Activated CD4-positive, alpha-beta T cell treated with anti-CD3 and anti-CD28 coated beads, Interleukin-2, amount 10 ng/mL, durations not matched to agents 7 days and 5 days (primary cell): ENCODE results near the gene LDB2. TPM values are rescaled to one million over a fixed set of nuclear protein-coding genes. Genes with fewer than 3 reads are reported as not detected.

Experiments
- CTCF ChIA-PET: fragments of 350-600 bp; sonication (Branson Sonifier 250); formaldehyde crosslinking; loops from one replicate; lab custom pipeline; 2021; ENCODE audit warnings: antibody characterized with exemption; lab: Charles Lee
- POLR2A ChIA-PET: fragments of 350-600 bp; sonication (Branson Sonifier 250); formaldehyde crosslinking; loops from one replicate; lab custom pipeline; 2021; ENCODE audit warnings: antibody characterized with exemption; lab: Charles Lee
- DNase-seq: peaks from one replicate; pipeline ENCODE4 v3.0.0-alpha.2; 2020
- H3K27ac Mint-ChIP-seq: one replicate; pipeline ENCODE4 v1.8.0; 2021; ENCODE audit warnings: mild to moderate bottlenecking, moderate library complexity, mixed read lengths
- H3K27me3 Mint-ChIP-seq: one replicate; pipeline ENCODE4 v1.8.0; 2021; ENCODE audit warnings: mixed read lengths
- H3K36me3 Mint-ChIP-seq: one replicate; pipeline ENCODE4 v1.8.0; 2021; ENCODE audit warnings: low read depth, mixed read lengths
- H3K4me1 Mint-ChIP-seq: one replicate; pipeline ENCODE4 v1.8.0; 2021; ENCODE audit warnings: mixed read lengths
- H3K4me3 Mint-ChIP-seq: one replicate; pipeline ENCODE4 v1.8.0; 2021; ENCODE audit warnings: mild to moderate bottlenecking, moderate library complexity, mixed read lengths
- H3K9me3 Mint-ChIP-seq: one replicate; pipeline ENCODE4 v1.8.0; 2021; ENCODE audit warnings: mixed read lengths
- total RNA-seq, 2 experiments: library from RNA; stranded (reverse); gene quantifications; one replicate each; pipeline ENCODE4 v1.2.3, GENCODE V29; 2021

Gene LDB2
- total RNA-seq, 2 experiments from 2014 or later: not detected

DNA sequence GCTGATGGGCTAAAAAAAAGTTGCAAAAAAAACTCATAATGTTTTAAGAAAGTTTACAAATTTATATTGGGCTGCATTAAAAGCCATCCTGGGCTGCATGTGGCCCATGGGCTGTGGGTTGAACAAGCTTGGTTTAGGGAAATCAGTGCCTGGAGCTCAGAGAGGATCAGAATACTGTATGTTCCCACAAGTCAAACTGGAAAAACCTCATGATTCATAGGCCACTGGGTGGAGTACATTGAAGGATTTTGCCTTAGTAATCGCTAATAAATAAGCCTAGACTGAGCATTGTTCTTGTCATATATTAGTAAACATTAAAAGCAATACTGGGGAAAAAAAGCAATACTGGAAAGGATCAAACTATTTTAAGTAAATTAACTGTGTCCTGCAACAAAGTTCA, 425.9 kb downstream of the LDB2 start:
- Mint-ChIP-seq H3K9me3 (peaks cover 6% of the 10 kb centered on the region), H3K27ac (no peak overlapping the region), H3K27me3 (peaks cover 2% of the 10 kb centered on the region), H3K4me1 (no peaks in the 10 kb centered on the region), H3K36me3 (no peaks in the 10 kb centered on the region), H3K4me3 (no peak overlapping the region)
- ChIA-PET POLR2A (no interaction called here), CTCF (no interaction called here)
- DNase-seq: no peak

DNA sequence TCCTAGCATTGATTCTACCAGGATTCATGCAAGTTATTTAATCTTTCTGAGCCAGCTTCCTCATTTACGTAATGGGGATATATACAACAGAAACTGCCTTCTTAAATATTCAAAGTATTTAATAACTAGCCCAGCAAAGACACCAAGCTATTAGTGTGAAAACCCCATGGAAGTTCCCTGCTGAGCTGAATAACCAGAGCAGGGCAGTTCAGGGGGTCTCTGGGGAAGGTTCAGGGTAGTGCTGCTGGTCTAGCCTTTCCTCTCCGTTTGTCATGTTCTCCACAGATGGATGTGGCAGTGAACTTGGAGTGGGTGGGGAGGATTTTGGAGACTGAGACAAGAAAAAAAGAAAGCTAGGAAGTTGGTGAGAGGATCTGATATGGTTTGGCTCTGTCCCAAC, 431.4 kb downstream of the LDB2 start:
- H3K9me3 Mint-ChIP-seq: peaks cover 3% of the 10 kb centered on the region
- H3K27me3 Mint-ChIP-seq: no peaks in the 10 kb centered on the region
- ChIA-PET POLR2A (no interaction called here), CTCF (no interaction called here)
- no peak overlapping the region for H3K4me3 Mint-ChIP-seq
- no peaks in the 10 kb centered on the region for H3K4me1 Mint-ChIP-seq
- H3K27ac Mint-ChIP-seq: no peak overlapping the region
- no peaks in the 10 kb centered on the region for H3K36me3 Mint-ChIP-seq
- DNase-seq: no peak

DNA sequence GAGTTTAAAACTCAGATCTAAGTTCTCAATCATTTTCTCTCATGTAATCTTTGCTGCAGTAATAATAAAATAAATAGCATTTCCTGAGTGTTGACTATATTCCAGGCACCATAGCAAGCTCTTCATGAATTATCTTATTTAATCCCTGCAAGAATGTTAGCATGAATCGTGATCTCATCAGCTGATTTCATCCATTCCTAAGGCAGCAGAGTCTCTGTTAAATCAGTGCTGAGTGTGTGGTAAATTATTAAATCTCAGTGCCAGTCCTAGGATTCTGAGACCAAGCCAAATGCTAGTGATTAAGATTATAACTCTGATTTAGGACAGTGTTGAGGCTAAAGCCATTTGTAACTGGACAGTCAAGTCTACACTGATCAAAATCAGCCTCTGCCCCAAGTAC, 431.9 kb downstream of the LDB2 start:
- H3K9me3 Mint-ChIP-seq: peaks cover 3% of the 10 kb centered on the region
- H3K36me3 Mint-ChIP-seq: no peaks in the 10 kb centered on the region
- H3K27ac Mint-ChIP-seq: no peak overlapping the region
- H3K27me3 Mint-ChIP-seq: no peaks in the 10 kb centered on the region
- ChIA-PET CTCF (no interaction called here), POLR2A (no interaction called here)
- no peak overlapping the region for H3K4me3 Mint-ChIP-seq
- DNase-seq: no peak
- no peaks in the 10 kb centered on the region for H3K4me1 Mint-ChIP-seq

DNA sequence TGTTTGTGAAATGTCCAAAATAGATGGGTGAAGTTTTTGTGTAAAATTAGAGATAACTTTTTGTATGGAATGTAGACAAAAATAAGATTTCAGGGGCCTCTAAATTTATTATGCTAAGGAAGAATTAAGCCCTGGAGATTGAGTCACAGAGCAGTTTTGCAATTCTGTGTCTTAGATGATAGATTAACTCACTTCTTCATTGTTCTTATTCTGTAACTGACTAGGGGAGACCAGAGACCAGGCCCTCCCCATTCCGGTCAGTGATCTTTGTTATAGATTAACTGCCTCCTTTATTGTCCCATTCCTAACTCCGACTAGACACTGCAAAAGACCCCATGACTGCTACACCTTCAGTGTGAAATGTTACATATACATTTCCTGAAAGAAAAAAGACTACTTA, 433.8 kb downstream of the LDB2 start:
- H3K36me3 Mint-ChIP-seq: no peaks in the 10 kb centered on the region
- H3K27me3 Mint-ChIP-seq: no peaks in the 10 kb centered on the region
- no peak for DNase-seq
- POLR2A ChIA-PET: no interaction called here
- no peak overlapping the region for H3K4me3 Mint-ChIP-seq
- H3K4me1 Mint-ChIP-seq: no peaks in the 10 kb centered on the region
- H3K9me3 Mint-ChIP-seq: no peaks in the 10 kb centered on the region
- CTCF ChIA-PET: no interaction called here
- H3K27ac Mint-ChIP-seq: no peak overlapping the region

DNA sequence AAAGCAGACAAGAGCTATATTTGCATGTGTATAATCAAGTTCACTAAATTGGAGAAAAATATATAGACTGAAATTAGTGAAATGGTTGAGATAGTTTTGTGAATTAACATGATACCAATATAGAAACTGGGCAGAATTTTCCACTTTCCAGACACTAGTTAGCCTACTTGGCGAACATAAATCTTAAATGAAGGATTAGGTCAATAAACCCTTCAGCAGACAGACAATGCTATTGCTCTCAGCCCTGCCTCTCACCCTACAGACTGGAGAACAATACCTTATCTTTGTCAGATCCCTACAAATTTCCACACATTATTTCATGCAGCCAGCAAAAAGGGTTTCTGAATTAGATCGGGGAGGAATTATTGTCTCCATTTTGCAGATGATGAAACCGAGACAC, 435.8 kb downstream of the LDB2 start:
- H3K36me3 Mint-ChIP-seq: no peaks in the 10 kb centered on the region
- ChIA-PET POLR2A (no interaction called here), CTCF (interaction anchor here (0.7 kb wide), 1 partner anchor 44 kb away, joined by 4 read pairs; no protein-coding TSS in a partner anchor)
- no peak overlapping the region for H3K4me3 Mint-ChIP-seq
- no peaks in the 10 kb centered on the region for H3K27me3 Mint-ChIP-seq
- no peaks in the 10 kb centered on the region for H3K9me3 Mint-ChIP-seq
- no peak overlapping the region for H3K27ac Mint-ChIP-seq
- DNase-seq: no peak
- no peaks in the 10 kb centered on the region for H3K4me1 Mint-ChIP-seq

DNA sequence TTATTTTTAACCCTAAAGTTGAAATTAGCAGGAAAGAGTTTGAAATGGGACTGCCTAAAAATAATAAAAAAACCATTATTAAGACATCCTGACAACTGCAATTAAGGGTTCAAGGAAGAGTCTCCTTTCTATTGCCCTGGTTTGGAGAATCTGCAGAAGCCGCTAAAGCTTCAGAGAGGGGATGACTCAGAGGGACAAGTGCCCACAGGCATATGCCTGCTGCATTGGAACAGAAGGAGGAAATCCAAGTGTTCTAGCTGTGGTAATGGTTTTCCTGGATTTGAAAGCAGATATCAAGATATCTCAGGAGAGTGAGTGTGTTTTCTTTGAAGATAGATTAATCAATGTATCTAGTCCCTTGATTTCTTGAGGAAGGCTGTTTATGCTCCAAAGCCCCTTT, 437.1 kb downstream of the LDB2 start:
- H3K4me1 Mint-ChIP-seq: no peaks in the 10 kb centered on the region
- ChIA-PET CTCF (no interaction called here), POLR2A (no interaction called here)
- no peak overlapping the region for H3K4me3 Mint-ChIP-seq
- no peaks in the 10 kb centered on the region for H3K9me3 Mint-ChIP-seq
- DNase-seq: no peak
- no peaks in the 10 kb centered on the region for H3K27me3 Mint-ChIP-seq
- H3K36me3 Mint-ChIP-seq: no peaks in the 10 kb centered on the region
- H3K27ac Mint-ChIP-seq: no peak overlapping the region

DNA sequence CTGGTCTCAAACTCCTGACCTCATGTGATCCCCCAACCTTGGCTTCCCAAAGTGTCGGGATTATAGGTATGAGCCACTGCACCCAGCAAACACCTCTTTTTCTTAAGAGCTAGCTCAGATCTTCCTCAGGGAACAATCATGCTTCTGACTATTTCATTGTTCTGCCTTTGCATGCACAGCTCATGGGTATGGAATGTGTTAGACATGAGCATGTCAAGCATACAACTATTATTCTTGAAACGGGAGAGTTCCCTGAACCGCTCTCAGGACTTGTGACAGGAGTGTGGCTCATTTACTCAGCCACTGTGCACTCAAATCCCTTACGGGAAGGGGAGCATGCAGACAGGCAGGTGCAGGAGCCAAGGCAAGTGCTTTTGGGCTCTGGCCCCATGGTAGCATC, 440.5 kb downstream of the LDB2 start:
- Mint-ChIP-seq H3K36me3 (no peaks in the 10 kb centered on the region), H3K4me1 (no peaks in the 10 kb centered on the region), H3K27me3 (no peaks in the 10 kb centered on the region), H3K4me3 (no peak overlapping the region), H3K9me3 (no peaks in the 10 kb centered on the region), H3K27ac (no peak overlapping the region)
- POLR2A ChIA-PET: no interaction called here
- CTCF ChIA-PET: no interaction called here
- no peak for DNase-seq
